NCI-H1417 treated with DMSO at 0.1 percent for 48 hours (cell line): ENCODE measurements around the gene IL1RAP.

Experiments
- DNase-seq: peaks from one replicate; lab custom pipeline; 2025; lab: John Stamatoyannopoulos, UW

The IL1RAP gene

GRCh38 chr3:190615060-190615384 lies 101.1 kb downstream of the IL1RAP start:
- DNase-seq, result no peak

GRCh38 chr3:190615607-190616006 lies 101.7 kb downstream of the IL1RAP start:
- DNase-seq, result no peak

GRCh38 chr3:190616637-190617036 lies 102.8 kb downstream of the IL1RAP start:
- no peak for DNase-seq

- no peak for DNase-seq
Measured at GRCh38 chr3:190617185-190617584, 103.3 kb downstream of the IL1RAP start.

GRCh38 chr3:190618330-190619030 lies 104.6 kb downstream of the IL1RAP start:
- DNase-seq, result no peak

GRCh38 chr3:190619353-190619752 lies 105.5 kb downstream of the IL1RAP start:
- no peak for DNase-seq

- no peak for DNase-seq
Measured at GRCh38 chr3:190619761-190620160, 105.9 kb downstream of the IL1RAP start.

- no peak for DNase-seq
Measured at GRCh38 chr3:190620886-190621608, 107.2 kb downstream of the IL1RAP start.

GRCh38 chr3:190621927-190622326 lies 108.0 kb downstream of the IL1RAP start:
- no peak for DNase-seq

GRCh38 chr3:190624282-190624681 lies 110.4 kb downstream of the IL1RAP start:
- no peak for DNase-seq

- no peak for DNase-seq
Measured at GRCh38 chr3:190626951-190627620, 113.2 kb downstream of the IL1RAP start.

- DNase-seq, result no peak
Measured at GRCh38 chr3:190629088-190629487, 115.2 kb downstream of the IL1RAP start.

GRCh38 chr3:190631295-190631694 lies 117.4 kb downstream of the IL1RAP start:
- DNase-seq, result no peak

GRCh38 chr3:190641564-190641963 lies 127.7 kb downstream of the IL1RAP start:
- DNase-seq, result no peak

- DNase-seq, result no peak
Measured at GRCh38 chr3:190642016-190642415, 128.1 kb downstream of the IL1RAP start.

GRCh38 chr3:190644035-190644434 lies 130.2 kb downstream of the IL1RAP start:
- DNase-seq, result no peak

GRCh38 chr3:190644766-190645165 lies 130.9 kb downstream of the IL1RAP start:
- no peak for DNase-seq

- DNase-seq, result no peak
Measured at GRCh38 chr3:190645932-190646460, 132.1 kb downstream of the IL1RAP start.

- DNase-seq, result no peak
Measured at GRCh38 chr3:190646996-190647395, 133.1 kb downstream of the IL1RAP start.

GRCh38 chr3:190655933-190656332 lies 142.0 kb downstream of the IL1RAP start:
- no peak for DNase-seq

GRCh38 chr3:190658106-190658505 lies 144.2 kb downstream of the IL1RAP start:
- DNase-seq, result no peak

GRCh38 chr3:190666821-190667220 lies 152.9 kb downstream of the IL1RAP start:
- no peak for DNase-seq

GRCh38 chr3:190671658-190672057 lies 157.8 kb downstream of the IL1RAP start:
- no peak for DNase-seq
